Stimulated activated CD4-positive, alpha-beta T cell treated with anti-CD3 and anti-CD28 coated beads, Interleukin-1b, Interleukin-23, amount 100 ng/mL, for 1 hour (primary cell): Measurements from ENCODE around the gene UMAD1.

Experiments
- DNase-seq, 2 donors: peaks; one replicate each; pipeline ENCODE4 v3.0.0-alpha.2; 2020; ENCODE audit warnings: low read depth in 2 of 2

Gene UMAD1

GRCh38 chr7:7922684-7923385 lies 282.3 kb downstream of the UMAD1 start:
- DNase-seq, result no peak

DNA sequence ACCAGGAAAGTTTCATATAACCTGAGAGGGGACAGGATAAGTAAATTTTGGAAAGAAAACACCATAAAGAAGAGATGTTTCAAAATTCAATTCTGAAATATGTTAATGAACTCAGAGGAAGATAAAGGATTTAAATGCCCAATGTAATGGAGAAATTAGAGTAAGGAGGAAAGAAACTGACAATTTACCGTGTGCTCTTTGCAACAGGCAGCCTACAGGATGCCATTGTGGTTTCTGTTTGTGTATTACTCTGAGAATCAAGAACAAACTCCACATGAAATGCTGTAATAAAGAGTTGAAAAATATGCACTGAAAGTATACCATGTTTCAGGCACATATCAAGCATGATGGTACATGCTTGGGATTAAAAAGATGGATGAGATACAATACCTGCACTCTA lies 283.3 kb downstream of the UMAD1 start:
- DNase-seq, result no peak

DNA sequence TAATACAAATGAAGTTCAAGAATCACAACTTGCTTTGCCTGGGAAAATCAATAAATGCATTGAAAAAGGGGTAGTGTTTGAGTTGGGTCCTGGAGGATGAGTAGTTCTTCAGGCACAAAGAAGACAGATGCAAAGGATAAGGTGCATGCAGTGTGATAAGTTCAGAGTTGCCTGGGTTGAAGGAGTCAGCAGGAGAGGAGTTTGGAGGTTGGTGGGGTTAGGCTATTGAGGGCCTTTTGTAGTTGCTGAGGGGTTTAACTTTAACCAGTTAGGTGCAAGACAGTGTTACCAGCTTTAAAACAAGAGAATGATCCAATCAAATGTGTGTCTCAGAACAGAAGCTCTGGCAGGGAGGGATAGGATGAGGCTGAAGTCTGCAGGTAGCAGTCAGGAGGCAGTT lies 283.8 kb downstream of the UMAD1 start:
- no peak for DNase-seq
